IMR-90 (cell line): ENCODE data around the gene NOP14. TPM values are rescaled to one million over a fixed set of nuclear protein-coding genes. Genes with fewer than 3 reads are reported as not detected.

Experiments
- ATAC-seq: fragments of 200-7000 bp; cut with Tn5 transposase; 2 replicates; pipeline ENCODE4 v1.9.1; 2020; ENCODE audit warnings: low read depth, mild to moderate bottlenecking, moderate library complexity
- BruUV-seq: library from RNA; stranded (reverse); fragments of 400-500 nt; replicated peaks from 2 replicates; lab custom pipeline; 2021; lab: Mats Ljungman, UMichigan
- CTCF ChIA-PET: fragments of 300-600 bp; formaldehyde crosslinking; extraction: SDS; loops from one replicate; lab custom pipeline; 2021; ENCODE audit warnings: antibody characterized with exemption; lab: Yijun Ruan, JAX
- POLR2A ChIA-PET: fragments of 300-600 bp; sonication (Branson Sonifier 250); formaldehyde crosslinking; loops from one replicate; lab custom pipeline; 2022; ENCODE audit warnings: antibody characterized with exemption; ENCODE audit not compliant: unreplicated experiment; lab: Charles Lee
- DNase-seq: peaks from one replicate; pipeline ENCODE4 v3.0.0; 2013
- H2AFZ ChIP-seq: replicated peaks from 2 replicates; pipeline ENCODE3; 2013; ENCODE audit warnings: low read length, mild to moderate bottlenecking; ENCODE audit not compliant: poor library complexity
- H2AK5ac ChIP-seq: 2 replicates; pipeline ENCODE4 v1.6.1; 2013; ENCODE audit warnings: low read depth, low read length, inconsistent platforms
- H2AK9ac ChIP-seq: replicated peaks from 2 replicates; pipeline ENCODE3; 2013; ENCODE audit warnings: mild to moderate bottlenecking, low read depth, low read length, moderate library complexity; ENCODE audit not compliant: poor library complexity
- H2BK120ac ChIP-seq: 2 replicates; pipeline ENCODE4 v1.6.1; 2013; ENCODE audit warnings: low read depth, low read length, inconsistent platforms
- H2BK15ac ChIP-seq: 3 replicates; pipeline ENCODE4 v1.6.1; 2013; ENCODE audit warnings: low read depth, low read length, inconsistent platforms
- H2BK20ac ChIP-seq: 2 replicates; pipeline ENCODE4 v1.6.1; 2013; ENCODE audit warnings: low read depth, mild to moderate bottlenecking, inconsistent platforms, low read length, moderate library complexity
- H2BK5ac ChIP-seq: 2 replicates; pipeline ENCODE4 v1.6.1; 2013; ENCODE audit warnings: mild to moderate bottlenecking, low read depth, low read length, inconsistent platforms; ENCODE audit not compliant: poor library complexity, severe bottlenecking
- H3K14ac ChIP-seq: replicated peaks from 2 replicates; pipeline ENCODE4 v1.6.1; 2013; ENCODE audit warnings: low read depth, low read length, inconsistent platforms
- H3K18ac ChIP-seq: 2 replicates; pipeline ENCODE4 v1.6.1; 2013; ENCODE audit warnings: low read depth, low read length, control low read depth
- H3K23ac ChIP-seq: 2 replicates; pipeline ENCODE4 v1.6.1; 2013; ENCODE audit warnings: low read depth, low read length, inconsistent platforms
- H3K27ac ChIP-seq: 2 replicates; pipeline ENCODE4 v1.5.1; 2013; ENCODE audit warnings: mild to moderate bottlenecking, control low read depth, low read length; ENCODE audit not compliant: insufficient read depth
- H3K27me3 ChIP-seq: 2 replicates; pipeline ENCODE4 v1.6.1; 2013; ENCODE audit warnings: low read length; ENCODE audit not compliant: control insufficient read depth, insufficient read depth
- H3K36me3 ChIP-seq: 2 replicates; pipeline ENCODE4 v1.6.1; 2013; ENCODE audit warnings: low read length, mixed read lengths; ENCODE audit not compliant: control insufficient read depth, insufficient read depth
- H3K4ac ChIP-seq: 2 replicates; pipeline ENCODE4 v1.6.1; 2013; ENCODE audit warnings: low read depth, low read length, inconsistent platforms
- H3K4me1 ChIP-seq: 2 replicates; pipeline ENCODE4 v1.6.1; 2013; ENCODE audit warnings: low read length, mixed read lengths; ENCODE audit not compliant: control insufficient read depth, insufficient read depth
- H3K4me2 ChIP-seq: 2 replicates; pipeline ENCODE4 v1.6.1; 2013; ENCODE audit warnings: low read depth, mild to moderate bottlenecking, control low read depth, low read length, moderate library complexity
- H3K4me3 ChIP-seq: 2 replicates; pipeline ENCODE4 v1.5.1; 2013; ENCODE audit warnings: low read depth, mild to moderate bottlenecking, control low read depth, low read length, moderate library complexity; ENCODE audit not compliant: insufficient read depth
- H3K56ac ChIP-seq: 2 replicates; pipeline ENCODE4 v1.6.1; 2013; ENCODE audit warnings: low read length, inconsistent platforms; ENCODE audit not compliant: insufficient read depth; ENCODE audit errors: extremely low read depth
- H3K79me1 ChIP-seq, 2 experiments: 2 replicates each; pipeline ENCODE4 v1.6.1; 2013; ENCODE audit warnings: low read length in 2 of 2, inconsistent platforms in 1 of 2, low read depth in 1 of 2
- H3K9ac ChIP-seq: 2 replicates; pipeline ENCODE4 v1.6.1; 2013; ENCODE audit warnings: low read depth, low read length, control low read depth
- H3K9me1 ChIP-seq: 2 replicates; pipeline ENCODE4 v1.6.1; 2013; ENCODE audit warnings: low read length, inconsistent platforms; ENCODE audit not compliant: insufficient read depth
- H3K9me3 ChIP-seq: 2 replicates; pipeline ENCODE4 v1.6.1; 2013; ENCODE audit warnings: low read length; ENCODE audit not compliant: control insufficient read depth, insufficient read depth
- H4K20me1 ChIP-seq: 2 replicates; pipeline ENCODE4 v1.6.1; 2013; ENCODE audit warnings: low read length, inconsistent platforms; ENCODE audit not compliant: insufficient read depth
- H4K5ac ChIP-seq: 2 replicates; pipeline ENCODE4 v1.6.1; 2013; ENCODE audit warnings: mild to moderate bottlenecking, low read depth, low read length, control low read depth
- H4K8ac ChIP-seq, 2 experiments: 2 replicates each; pipeline ENCODE4 v1.6.1; 2013; ENCODE audit warnings: low read depth in 2 of 2, low read length in 2 of 2, control low read depth in 1 of 2, inconsistent platforms in 1 of 2
- H4K91ac ChIP-seq: 2 replicates; pipeline ENCODE4 v1.6.1; 2013; ENCODE audit warnings: low read depth, low read length, inconsistent platforms; ENCODE audit not compliant: insufficient read depth
- CEBPB ChIP-seq: IDR thresholded peaks from 2 replicates; pipeline ENCODE4 v1.6.1; 2012; ENCODE audit warnings: low read depth, low read length, improper control_type of control experiment
- FOS ChIP-seq: fragments of 150-350 bp; IDR thresholded peaks from 2 replicates; pipeline ENCODE4 v1.6.1; 2016; ENCODE audit warnings: low read depth, low read length
- MXI1 ChIP-seq: IDR thresholded peaks from 2 replicates; pipeline ENCODE4 v1.6.1; 2012; ENCODE audit warnings: low read depth, mild to moderate bottlenecking, low read length, moderate library complexity, borderline replicate concordance
- SMC3 ChIP-seq: fragments of 150-350 bp; IDR thresholded peaks from 2 replicates; pipeline ENCODE4 v1.6.1; 2016; ENCODE audit warnings: low read depth, mild to moderate bottlenecking, antibody characterized with exemption, low read length, moderate library complexity
- USF2 ChIP-seq: fragments of 150-350 bp; IDR thresholded peaks from 2 replicates; pipeline ENCODE4 v1.6.1; 2017; ENCODE audit warnings: mild to moderate bottlenecking, antibody characterized with exemption, low read length, low read depth
- WGBS, 2 experiments: methylation state at CpG; one replicate each; pipeline versions ENCODE4 v1.1.5 to v1.1.7; 2013; ENCODE audit warnings: missing lambda C conversion rate in 2 of 2; ENCODE audit not compliant: insufficient read length in 1 of 2; ENCODE audit errors: extremely low coverage in 2 of 2; 5-methylcytosine and 5-hydroxymethylcytosine counted together
- dilution Hi-C: fragments of 300-500 bp; cut with HindIII; formaldehyde crosslinking; loops from one replicate; pipeline ENCODE4 v1.14.3; 2018; ENCODE audit warnings: low sequenced_read_pairs; ENCODE audit not compliant: unreplicated experiment
- in situ Hi-C: fragments of 300-500 bp; cut with MboI; formaldehyde crosslinking; loops from 3 replicates; pipeline ENCODE4 v1.14.3; 2019; ENCODE audit warnings: low sequenced_read_pairs, inconsistent platforms, mixed read lengths
- intact Hi-C: fragments of 100-400 bp; cut with micrococcal nuclease; formaldehyde crosslinking; loops from 2 replicates; pipeline ENCODE4 v1.10.0; 2022
- polyA plus RNA-seq, 3 experiments: library from polyadenylated mRNA; depleted of rRNA; stranded (reverse); fragments of >200 nt; gene quantifications; 2 replicates each; pipeline ENCODE4 v1.2.3, GENCODE V29; 2012; ENCODE audit warnings: low replicate concordance in 1 of 3
- total RNA-seq: library from RNA; depleted of rRNA; stranded (reverse); fragments of >200 nt; gene quantifications from 2 replicates; pipeline ENCODE4 v1.2.3, GENCODE V29; 2012
- TF ChIP-seq, protein P1 (sequence below): fragments of 150-350 bp; IDR thresholded peaks from 2 replicates; pipeline ENCODE4 v1.6.1; 2016; ENCODE audit warnings: low read depth, mild to moderate bottlenecking, low read length, moderate library complexity, borderline replicate concordance

The NOP14 gene
- total and polyA plus RNA-seq, 2 of the 4 experiments (the other 2 are of a cell fraction) = 10.9 to 12.6 TPM

GRCh38 chr4:3010998-3011397 is 47.8 kb upstream of the NOP14 start:
- no peak overlapping the region for H3K9ac ChIP-seq
- H4K8ac ChIP-seq = no peak overlapping the region
- H4K5ac ChIP-seq = no peak overlapping the region
- no peak overlapping the region for H3K18ac ChIP-seq
- in situ Hi-C loops = no loop called here
- no peak overlapping the region for H3K56ac ChIP-seq
- peak; percentile 78 for DNase-seq
- H2BK20ac ChIP-seq = no peak overlapping the region
- H3K27ac ChIP-seq = no peak overlapping the region
- H2BK120ac ChIP-seq = no peak overlapping the region
- no peaks in the 10 kb centered on the region; the same call in 1 of the 2 replicates for H3K27me3 ChIP-seq
- no peaks in the 10 kb centered on the region for H3K9me3 ChIP-seq
- H3K4me2 ChIP-seq = peak overlapping the region; percentile 34; the same call in 1 of the 2 replicates
- no peak overlapping the region for H2AK9ac ChIP-seq
- dilution Hi-C loops = no loop called here
- no peak overlapping the region for H2AFZ ChIP-seq
- peaks cover 6% of the 10 kb centered on the region; the same call in 1 of the 2 replicates for H3K9me1 ChIP-seq
- intact Hi-C loops = no loop called here
- ChIA-PET CTCF (no interaction called here), POLR2A (no interaction called here)
- TF ChIP-seq, protein P1, sequence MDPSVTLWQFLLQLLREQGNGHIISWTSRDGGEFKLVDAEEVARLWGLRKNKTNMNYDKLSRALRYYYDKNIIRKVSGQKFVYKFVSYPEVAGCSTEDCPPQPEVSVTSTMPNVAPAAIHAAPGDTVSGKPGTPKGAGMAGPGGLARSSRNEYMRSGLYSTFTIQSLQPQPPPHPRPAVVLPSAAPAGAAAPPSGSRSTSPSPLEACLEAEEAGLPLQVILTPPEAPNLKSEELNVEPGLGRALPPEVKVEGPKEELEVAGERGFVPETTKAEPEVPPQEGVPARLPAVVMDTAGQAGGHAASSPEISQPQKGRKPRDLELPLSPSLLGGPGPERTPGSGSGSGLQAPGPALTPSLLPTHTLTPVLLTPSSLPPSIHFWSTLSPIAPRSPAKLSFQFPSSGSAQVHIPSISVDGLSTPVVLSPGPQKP = no peak
- TF ChIP-seq SMC3 = no peak
- peak; percentile 29; the same call in 1 of the 2 replicates for TF ChIP-seq FOS
- no peak for TF ChIP-seq MXI1
- peak; percentile 86 for TF ChIP-seq CEBPB
- peak; percentile 18; the same call in 1 of the 2 replicates for TF ChIP-seq USF2
- no peak overlapping the region for H2AK5ac ChIP-seq
- no peak overlapping the region for H3K23ac ChIP-seq
- H2BK15ac ChIP-seq = no peak overlapping the region
- H3K4ac ChIP-seq = no peak overlapping the region
- H3K14ac ChIP-seq = no peak overlapping the region
- H3K36me3 ChIP-seq = no peaks in the 10 kb centered on the region
- H3K4me3 ChIP-seq = no peak overlapping the region
- H4K91ac ChIP-seq = no peak overlapping the region
- no peaks in the 10 kb centered on the region for H3K79me1 ChIP-seq
- H4K20me1 ChIP-seq = no peaks in the 10 kb centered on the region
- WGBS, 2 experiments = no CpG with 5 or more reads among the region's 5 CpGs
- H3K4me1 ChIP-seq = peaks cover 4% of the 10 kb centered on the region
- peak; percentile 89 for ATAC-seq
- H2BK5ac ChIP-seq = no peak overlapping the region
- no TSS peak for BruUV-seq
